Glomerular visceral epithelial cell (primary cell): ENCODE results near the gene BACH2.
"Not testable (repeated sequence)": the region's sequence is repeated elsewhere in the genome, so short reads cannot be mapped to it uniquely, and the experiment has no call there.

Experiments
- DNase-seq: peaks from one replicate; pipeline ENCODE4 v3.0.0-alpha.2; 2016; ENCODE audit errors: extremely low spot score

BACH2 gene

GRCh38 chr6:90157441-90157840, 139.2 kb downstream of the BACH2 start:
- DNase-seq, result no peak

- no peak for DNase-seq
These were observed 139.8 kb downstream of the BACH2 start for GRCh38 chr6:90156861-90157260.

GRCh38 chr6:90154755-90155470, 141.7 kb downstream of the BACH2 start:
- no peak for DNase-seq

GRCh38 chr6:90151576-90152422, 144.8 kb downstream of the BACH2 start:
- DNase-seq, result no peak

GRCh38 chr6:90149280-90149679, 147.4 kb downstream of the BACH2 start:
- DNase-seq, result no peak

GRCh38 chr6:90148867-90149266, 147.8 kb downstream of the BACH2 start:
- DNase-seq, result no peak

GRCh38 chr6:90146921-90147649, 149.6 kb downstream of the BACH2 start:
- DNase-seq, result no peak

GRCh38 chr6:90146024-90146423, 150.6 kb downstream of the BACH2 start:
- DNase-seq, result no peak

GRCh38 chr6:90144928-90145555, 151.6 kb downstream of the BACH2 start:
- DNase-seq, result no peak

- no peak for DNase-seq
These were observed 152.2 kb downstream of the BACH2 start for GRCh38 chr6:90144396-90144795.

GRCh38 chr6:90140683-90141082, 156.0 kb downstream of the BACH2 start:
- no peak for DNase-seq

- no peak for DNase-seq
These were observed 157.3 kb downstream of the BACH2 start for GRCh38 chr6:90139272-90139817.

- DNase-seq, result no peak
These were observed 159.6 kb downstream of the BACH2 start for GRCh38 chr6:90136837-90137568.

GRCh38 chr6:90136176-90136575, 160.5 kb downstream of the BACH2 start:
- DNase-seq, result no peak

- peak; percentile 82 for DNase-seq
These were observed 161.0 kb downstream of the BACH2 start for GRCh38 chr6:90135667-90136066.

GRCh38 chr6:90133664-90134063, 163.0 kb downstream of the BACH2 start:
- DNase-seq, result not testable (repeated sequence)

GRCh38 chr6:90131614-90132423, 164.8 kb downstream of the BACH2 start:
- no peak for DNase-seq

GRCh38 chr6:90131125-90131524, 165.5 kb downstream of the BACH2 start:
- DNase-seq, result no peak

GRCh38 chr6:90128687-90129086, 168.0 kb downstream of the BACH2 start:
- DNase-seq, result not testable (repeated sequence)

- DNase-seq, result no peak
These were observed 169.0 kb downstream of the BACH2 start for GRCh38 chr6:90127595-90127994.
